Activated naive CD4-positive, alpha-beta T cell treated with anti-CD3 and anti-CD28 coated beads for 36 hours (primary cell): Measurements from ENCODE around the gene ANKRD28. TPM values are rescaled to one million over a fixed set of nuclear protein-coding genes. Genes with fewer than 3 reads are reported as not detected.

ENCODE experiments used
- CTCF ChIA-PET: fragments of 350-600 bp; sonication (Branson Sonifier 250); formaldehyde crosslinking; loops from one replicate; lab custom pipeline; 2021; ENCODE audit warnings: antibody characterized with exemption; lab: Charles Lee
- DNase-seq: peaks from one replicate; pipeline ENCODE4 v3.0.0-alpha.2; 2020
- H3K27ac Mint-ChIP-seq: one replicate; pipeline ENCODE4 v1.8.0; 2021; ENCODE audit warnings: mild to moderate bottlenecking, mixed read lengths
- H3K27me3 Mint-ChIP-seq: one replicate; pipeline ENCODE4 v1.8.0; 2021; ENCODE audit warnings: low read depth, mixed read lengths
- H3K36me3 Mint-ChIP-seq: one replicate; pipeline ENCODE4 v1.8.0; 2021; ENCODE audit warnings: low read depth, mixed read lengths
- H3K4me1 Mint-ChIP-seq: one replicate; pipeline ENCODE4 v1.8.0; 2021; ENCODE audit warnings: low read depth, mixed read lengths
- H3K4me3 Mint-ChIP-seq: one replicate; pipeline ENCODE4 v1.8.0; 2021; ENCODE audit warnings: mild to moderate bottlenecking, moderate library complexity, mixed read lengths
- H3K9me3 Mint-ChIP-seq: one replicate; pipeline ENCODE4 v1.8.0; 2021; ENCODE audit warnings: mixed read lengths
- intact Hi-C: fragments of 100-400 bp; cut with micrococcal nuclease; formaldehyde crosslinking; loops from one replicate; pipeline ENCODE4 v1.15.1; 2023
- total RNA-seq, 2 experiments: library from RNA; stranded (reverse); gene quantifications; one replicate each; pipeline ENCODE4 v1.2.3, GENCODE V29; 2021

Gene ANKRD28
- total RNA-seq, 2 experiments from 2014 or later = 21.4 to 23.6 TPM

GRCh38 chr3:15676259-15676658 is 121.5 kb downstream of the ANKRD28 start:
- no peaks in the 10 kb centered on the region for H3K9me3 Mint-ChIP-seq
- no peak for DNase-seq
- intact Hi-C loops = no loop called here
- H3K27ac Mint-ChIP-seq = no peak overlapping the region
- no peaks in the 10 kb centered on the region for H3K27me3 Mint-ChIP-seq
- CTCF ChIA-PET = no interaction called here
- no peak overlapping the region for H3K4me3 Mint-ChIP-seq
- H3K4me1 Mint-ChIP-seq = no peaks in the 10 kb centered on the region
- peaks cover 6% of the 10 kb centered on the region for H3K36me3 Mint-ChIP-seq

GRCh38 chr3:15673536-15673935 is 124.2 kb downstream of the ANKRD28 start:
- no peak for DNase-seq
- intact Hi-C loops = no loop called here
- Mint-ChIP-seq H3K27ac (no peak overlapping the region), H3K36me3 (peaks cover 14% of the 10 kb centered on the region), H3K9me3 (no peaks in the 10 kb centered on the region), H3K4me1 (peaks cover 2% of the 10 kb centered on the region), H3K4me3 (no peak overlapping the region), H3K27me3 (no peaks in the 10 kb centered on the region)
- CTCF ChIA-PET = interaction anchor here (0.6 to 0.7 kb wide), 2 partner anchors 70 to 114 kb away, joined by 4 to 8 read pairs; no protein-coding TSS in a partner anchor

- peak; percentile 60 for DNase-seq
Observed at GRCh38 chr3:15667484-15667883, 130.3 kb downstream of the ANKRD28 start.

DNA sequence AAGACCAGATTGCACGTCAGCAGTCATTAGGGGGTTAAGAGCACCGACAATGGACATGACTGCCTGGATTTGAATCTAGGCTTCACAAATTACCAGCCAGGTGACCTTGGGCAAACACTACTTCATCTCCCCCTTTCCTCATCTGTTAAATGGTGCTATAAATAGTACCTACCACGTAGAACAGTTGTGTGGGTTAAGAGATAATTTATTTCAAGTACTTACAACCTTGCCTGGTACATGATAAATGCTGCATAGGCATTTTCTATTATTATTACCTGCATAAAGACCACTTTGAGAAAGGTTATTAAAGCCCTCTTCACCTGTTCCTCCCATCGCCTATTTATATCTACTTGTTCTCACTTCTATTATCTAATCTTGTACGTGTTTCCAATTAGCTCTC is 131.5 kb downstream of the ANKRD28 start:
- Mint-ChIP-seq H3K4me1 (peaks cover 20% of the 10 kb centered on the region), H3K36me3 (peaks cover 26% of the 10 kb centered on the region), H3K9me3 (no peaks in the 10 kb centered on the region), H3K27ac (no peak overlapping the region), H3K27me3 (no peaks in the 10 kb centered on the region), H3K4me3 (no peak overlapping the region)
- DNase-seq = no peak
- intact Hi-C loops = loop anchor here (2.0 kb wide), 1 partner anchor 29 kb away; no protein-coding TSS in a partner anchor
- CTCF ChIA-PET = no interaction called here

More at GRCh38 chr3:15667484-15667883, 130.3 kb downstream of the ANKRD28 start:
- no peak overlapping the region for H3K4me3 Mint-ChIP-seq
- CTCF ChIA-PET = no interaction called here
- peaks cover 26% of the 10 kb centered on the region for H3K36me3 Mint-ChIP-seq
- intact Hi-C loops = loop anchor here (1.0 to 2.0 kb wide), 2 partner anchors 20 to 31 kb away; no protein-coding TSS in a partner anchor
- no peaks in the 10 kb centered on the region for H3K9me3 Mint-ChIP-seq
- H3K4me1 Mint-ChIP-seq = peaks cover 20% of the 10 kb centered on the region
- peak overlapping the region; percentile 30 for H3K27ac Mint-ChIP-seq
- no peaks in the 10 kb centered on the region for H3K27me3 Mint-ChIP-seq

- H3K27ac Mint-ChIP-seq = no peak overlapping the region
- no peak for DNase-seq
- intact Hi-C loops = loop anchor here (2.0 kb wide), 1 partner anchor 29 kb away; no protein-coding TSS in a partner anchor
- H3K36me3 Mint-ChIP-seq = peaks cover 25% of the 10 kb centered on the region
- no peak overlapping the region for H3K4me3 Mint-ChIP-seq
- H3K9me3 Mint-ChIP-seq = no peaks in the 10 kb centered on the region
- CTCF ChIA-PET = no interaction called here
- no peaks in the 10 kb centered on the region for H3K27me3 Mint-ChIP-seq
- peaks cover 20% of the 10 kb centered on the region for H3K4me1 Mint-ChIP-seq
Observed at GRCh38 chr3:15665510-15666150, 132.1 kb downstream of the ANKRD28 start.

GRCh38 chr3:15664144-15664543 is 133.6 kb downstream of the ANKRD28 start:
- DNase-seq = no peak
- Mint-ChIP-seq H3K4me1 (peaks cover 25% of the 10 kb centered on the region), H3K27me3 (no peaks in the 10 kb centered on the region), H3K36me3 (peaks cover 17% of the 10 kb centered on the region), H3K4me3 (no peak overlapping the region), H3K9me3 (no peaks in the 10 kb centered on the region), H3K27ac (no peak overlapping the region)
- CTCF ChIA-PET = no interaction called here
- intact Hi-C loops = no loop called here

GRCh38 chr3:15660055-15660935 is 137.5 kb downstream of the ANKRD28 start:
- DNase-seq = no peak
- Mint-ChIP-seq H3K9me3 (peaks cover 20% of the 10 kb centered on the region), H3K4me1 (peaks cover 5% of the 10 kb centered on the region), H3K27me3 (no peaks in the 10 kb centered on the region), H3K4me3 (no peak overlapping the region), H3K27ac (no peak overlapping the region), H3K36me3 (peaks cover 7% of the 10 kb centered on the region)
- intact Hi-C loops = no loop called here
- CTCF ChIA-PET = no interaction called here

GRCh38 chr3:15659254-15659975 is 138.4 kb downstream of the ANKRD28 start:
- Mint-ChIP-seq H3K36me3 (peaks cover 5% of the 10 kb centered on the region), H3K4me1 (peaks cover 5% of the 10 kb centered on the region), H3K4me3 (no peak overlapping the region), H3K27ac (no peak overlapping the region), H3K9me3 (peaks cover 21% of the 10 kb centered on the region), H3K27me3 (no peaks in the 10 kb centered on the region)
- DNase-seq = no peak
- intact Hi-C loops = no loop called here
- CTCF ChIA-PET = no interaction called here

DNA sequence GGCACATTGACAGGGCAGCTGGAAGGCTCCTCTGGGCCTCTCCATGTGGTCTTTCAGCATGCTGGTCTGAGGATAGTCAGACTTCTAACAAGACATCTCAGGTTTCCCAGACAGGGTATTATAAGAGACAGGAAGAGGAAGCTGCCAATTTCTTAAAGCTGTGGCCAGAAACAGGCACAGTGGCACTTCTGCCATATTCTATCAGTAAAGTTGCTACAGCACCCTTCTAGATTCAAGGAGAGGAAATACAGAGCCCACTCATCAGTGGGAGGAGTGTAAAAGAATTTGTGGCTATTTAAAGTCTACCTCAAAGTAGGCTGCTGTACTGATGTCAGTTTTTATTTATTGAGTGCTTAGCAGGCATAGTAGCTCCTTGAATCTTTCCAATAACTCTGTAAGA is 140.8 kb downstream of the ANKRD28 start:
- H3K4me1 Mint-ChIP-seq = peaks cover 5% of the 10 kb centered on the region
- H3K9me3 Mint-ChIP-seq = peaks cover 21% of the 10 kb centered on the region
- CTCF ChIA-PET = interaction anchor here (0.8 kb wide), 1 partner anchor 213 kb away, joined by 3 read pairs; no protein-coding TSS in a partner anchor
- no peaks in the 10 kb centered on the region for H3K27me3 Mint-ChIP-seq
- no peak overlapping the region for H3K4me3 Mint-ChIP-seq
- peaks cover 5% of the 10 kb centered on the region for H3K36me3 Mint-ChIP-seq
- DNase-seq = no peak
- intact Hi-C loops = no loop called here
- no peak overlapping the region for H3K27ac Mint-ChIP-seq

GRCh38 chr3:15656342-15656741 is 141.4 kb downstream of the ANKRD28 start:
- peaks cover 5% of the 10 kb centered on the region for H3K36me3 Mint-ChIP-seq
- CTCF ChIA-PET = interaction anchor here (0.6 kb wide), 1 partner anchor 156 kb away, joined by 3 read pairs; no protein-coding TSS in a partner anchor
- intact Hi-C loops = no loop called here

GRCh38 chr3:15654891-15655290 is 142.9 kb downstream of the ANKRD28 start:
- Mint-ChIP-seq H3K27me3 (no peaks in the 10 kb centered on the region), H3K4me3 (no peak overlapping the region), H3K4me1 (peaks cover 5% of the 10 kb centered on the region), H3K27ac (no peak overlapping the region), H3K36me3 (peaks cover 5% of the 10 kb centered on the region), H3K9me3 (peaks cover 21% of the 10 kb centered on the region)
- DNase-seq = no peak
- intact Hi-C loops = no loop called here
- CTCF ChIA-PET = interaction anchor here (0.6 kb wide), 1 partner anchor 21 kb away, joined by 3 read pairs; no protein-coding TSS in a partner anchor

More at GRCh38 chr3:15656342-15656741, 141.4 kb downstream of the ANKRD28 start:
- Mint-ChIP-seq H3K27ac (no peak overlapping the region), H3K4me3 (no peak overlapping the region), H3K4me1 (peaks cover 5% of the 10 kb centered on the region), H3K27me3 (no peaks in the 10 kb centered on the region), H3K9me3 (peaks cover 21% of the 10 kb centered on the region)
- DNase-seq = no peak

GRCh38 chr3:15654127-15654526 is 143.7 kb downstream of the ANKRD28 start:
- Mint-ChIP-seq H3K27ac (no peak overlapping the region), H3K4me1 (peaks cover 6% of the 10 kb centered on the region), H3K36me3 (peaks cover 6% of the 10 kb centered on the region), H3K27me3 (peaks cover 4% of the 10 kb centered on the region), H3K9me3 (peaks cover 21% of the 10 kb centered on the region), H3K4me3 (no peak overlapping the region)
- intact Hi-C loops = no loop called here
- CTCF ChIA-PET = no interaction called here
- no peak for DNase-seq
